H1 (cell line): ENCODE data around the gene FGF14. TPM values are rescaled to one million over a fixed set of nuclear protein-coding genes. Genes with fewer than 3 reads are reported as not detected.

Experiments
- BACH1 ChIP-seq: IDR thresholded peaks from 2 replicates; pipeline ENCODE4 v1.6.1; 2012; ENCODE audit warnings: low read length, improper control_type of control experiment
- CBX8 ChIP-seq: fragments of 300-800, 300-1000 bp; sonication (generic); IDR thresholded peaks from 2 replicates; pipeline ENCODE4 v1.7.1; 2016; ENCODE audit warnings: low read depth, low read length, borderline replicate concordance
- FOSL1 ChIP-seq: IDR thresholded peaks from 2 replicates; pipeline ENCODE4 v1.6.1; 2011; ENCODE audit warnings: mild to moderate bottlenecking, low read depth, low read length, moderate library complexity; ENCODE audit not compliant: insufficient read depth
- NANOG ChIP-seq: IDR thresholded peaks from 2 replicates; pipeline ENCODE4 v1.6.1; 2011; ENCODE audit warnings: low read length, low read depth, mild to moderate bottlenecking, inconsistent platforms; ENCODE audit not compliant: insufficient read depth, poor library complexity, severe bottlenecking
- PHF8 ChIP-seq: fragments of 200-600 bp; sonication (generic); conservative IDR thresholded peaks from 2 replicates; pipeline ENCODE4 v1.7.1; 2012; ENCODE audit warnings: low read depth, mild to moderate bottlenecking, inconsistent platforms, low read length, moderate library complexity
- polyA plus RNA-seq, 7 experiments: library from polyadenylated mRNA; depleted of rRNA in 3 of 7; stranded (reverse) in 5 of 7; unstranded in 2 of 7; fragments of >200 nt in 5 of 7; fragments of 200-250 nt in 2 of 7; gene quantifications; 1 replicate in 5 of 7; 2 replicates in 1 of 7; 4 replicates in 1 of 7; pipeline versions ENCODE4 v1.2.1 to v1.2.3, GENCODE V29; 2011 to 2013; ENCODE audit warnings: missing spikeins in 2 of 7, mixed read lengths in 2 of 7
- total RNA-seq: library from RNA; stranded (reverse); fragmentation: NEBNext Ultra II Directional; extraction: Animal tissue kit (Norgen Biotek cat#: 25700); gene quantifications from 2 replicates; pipeline ENCODE4 v1.2.1, GENCODE V29; 2021
- TF ChIP-seq, protein P1 (sequence below), 3 experiments: IDR thresholded peaks; 1 replicate in 2 of 3; 2 replicates in 1 of 3; pipeline versions ENCODE4 v1.5.1 to v1.6.1; 2011; ENCODE audit warnings: low read length in 3 of 3, mild to moderate bottlenecking in 3 of 3, inconsistent platforms in 2 of 3, low read depth in 1 of 3, moderate library complexity in 1 of 3; ENCODE audit not compliant: insufficient read depth in 1 of 3; ENCODE audit errors: control extremely low read depth in 1 of 3

FGF14 gene
- total and polyA plus RNA-seq, 2 of the 8 experiments (the other 6 are each of a cell fraction or from before 2014, with no cell fraction given), result 0.05 to 0.58 TPM

GRCh38 chr13:102325321-102325720, 76.5 kb downstream of the FGF14 start (continued):
- no peak for TF ChIP-seq NANOG
- no peak for TF ChIP-seq CBX8
- TF ChIP-seq PHF8, result no peak
- TF ChIP-seq, protein P1, sequence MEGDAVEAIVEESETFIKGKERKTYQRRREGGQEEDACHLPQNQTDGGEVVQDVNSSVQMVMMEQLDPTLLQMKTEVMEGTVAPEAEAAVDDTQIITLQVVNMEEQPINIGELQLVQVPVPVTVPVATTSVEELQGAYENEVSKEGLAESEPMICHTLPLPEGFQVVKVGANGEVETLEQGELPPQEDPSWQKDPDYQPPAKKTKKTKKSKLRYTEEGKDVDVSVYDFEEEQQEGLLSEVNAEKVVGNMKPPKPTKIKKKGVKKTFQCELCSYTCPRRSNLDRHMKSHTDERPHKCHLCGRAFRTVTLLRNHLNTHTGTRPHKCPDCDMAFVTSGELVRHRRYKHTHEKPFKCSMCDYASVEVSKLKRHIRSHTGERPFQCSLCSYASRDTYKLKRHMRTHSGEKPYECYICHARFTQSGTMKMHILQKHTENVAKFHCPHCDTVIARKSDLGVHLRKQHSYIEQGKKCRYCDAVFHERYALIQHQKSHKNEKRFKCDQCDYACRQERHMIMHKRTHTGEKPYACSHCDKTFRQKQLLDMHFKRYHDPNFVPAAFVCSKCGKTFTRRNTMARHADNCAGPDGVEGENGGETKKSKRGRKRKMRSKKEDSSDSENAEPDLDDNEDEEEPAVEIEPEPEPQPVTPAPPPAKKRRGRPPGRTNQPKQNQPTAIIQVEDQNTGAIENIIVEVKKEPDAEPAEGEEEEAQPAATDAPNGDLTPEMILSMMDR (IDR thresholded peaks at IDR 0.05; ENCODE audit: control extremely low read depth in 1 of 3, insufficient read depth in 1 of 3, low read depth in 1 of 3, low read length in 3 of 3), result no peak
- TF ChIP-seq BACH1, result no peak
- no peak for TF ChIP-seq FOSL1
